Osteoblast (primary cell): ENCODE data around the gene HCN2. TPM values are rescaled to one million over a fixed set of nuclear protein-coding genes. Genes with fewer than 3 reads are reported as not detected.

Experiments
- DNase-seq: peaks from one replicate; pipeline ENCODE4 v3.0.0; 2011; ENCODE audit warnings: low spot score, mixed read lengths; ENCODE audit not compliant: insufficient read length; ENCODE audit errors: missing footprints
- H2AFZ ChIP-seq: 2 replicates; pipeline ENCODE4 v1.6.0; 2011; ENCODE audit warnings: mild to moderate bottlenecking, low read length
- H3K27ac ChIP-seq: 2 replicates; pipeline ENCODE4 v1.5.1; 2011; ENCODE audit warnings: mild to moderate bottlenecking, low read depth, low read length, moderate library complexity
- H3K27me3 ChIP-seq: 2 replicates; pipeline ENCODE4 v1.6.0; 2012; ENCODE audit warnings: mild to moderate bottlenecking, control low read depth, inconsistent platforms, low read length, moderate library complexity; ENCODE audit not compliant: insufficient read depth
- H3K36me3 ChIP-seq: 2 replicates; pipeline ENCODE4 v1.5.1; 2011; ENCODE audit warnings: mild to moderate bottlenecking, low read length, control low read depth, moderate library complexity; ENCODE audit not compliant: insufficient read depth
- H3K4me1 ChIP-seq: 2 replicates; pipeline ENCODE4 v1.5.1; 2011; ENCODE audit warnings: mild to moderate bottlenecking, low read length, control low read depth, moderate library complexity; ENCODE audit not compliant: insufficient read depth
- H3K4me2 ChIP-seq: 2 replicates; pipeline ENCODE4 v1.6.0; 2011; ENCODE audit warnings: mild to moderate bottlenecking, low read length; ENCODE audit not compliant: insufficient read depth
- H3K4me3 ChIP-seq: fragments of 200-600 bp; sonication (generic); 3 replicates; pipeline ENCODE4 v1.5.1; 2012; ENCODE audit warnings: mild to moderate bottlenecking, low read length, inconsistent platforms; ENCODE audit not compliant: insufficient read depth
- H3K79me2 ChIP-seq: 2 replicates; pipeline ENCODE4 v1.6.0; 2012; ENCODE audit warnings: mild to moderate bottlenecking, low read length, control low read depth, inconsistent platforms; ENCODE audit not compliant: insufficient read depth
- H3K9me3 ChIP-seq: 2 replicates; pipeline ENCODE4 v1.5.1; 2011; ENCODE audit warnings: low read depth, low read length, control low read depth
- H4K20me1 ChIP-seq: 2 replicates; pipeline ENCODE4 v1.6.0; 2012; ENCODE audit warnings: mild to moderate bottlenecking, low read length, control low read depth; ENCODE audit not compliant: insufficient read depth
- CTCF ChIP-seq: IDR thresholded peaks from 2 replicates; pipeline ENCODE4 v1.5.1; 2011; ENCODE audit warnings: mild to moderate bottlenecking, low read depth, low read length, moderate library complexity; ENCODE audit errors: extremely low read depth
- total RNA-seq: library from RNA; depleted of rRNA; stranded (reverse); fragments of >200 nt; gene quantifications from 2 replicates; pipeline ENCODE4 v1.2.3, GENCODE V29; 2012

The HCN2 gene
- total RNA-seq, 1 donor, result 1.4 TPM

- Histone ChIP-seq H3K9me3 (no peaks in the 10 kb centered on the region), H3K36me3 (no peaks in the 10 kb centered on the region), H3K27me3 (no peaks in the 10 kb centered on the region), H2AFZ (peak overlapping the region; percentile 22), H3K27ac (peak overlapping the region; percentile 77), H3K4me2 (peak overlapping the region; percentile 87), H3K4me1 (peaks cover 44% of the 10 kb centered on the region), H3K4me3 (peak overlapping the region; percentile 97), H4K20me1 (peaks cover 45% of the 10 kb centered on the region), H3K79me2 (peaks cover 54% of the 10 kb centered on the region)
- no peak for TF ChIP-seq CTCF
- DNase-seq, result peak; percentile 98
Measured at GRCh38 chr19:572743-573518, 16.8 kb upstream of the HCN2 start.

- Histone ChIP-seq H3K27ac (peak overlapping the region; percentile 77), H4K20me1 (peaks cover 51% of the 10 kb centered on the region), H3K4me2 (peak overlapping the region; percentile 87), H3K36me3 (no peaks in the 10 kb centered on the region), H3K4me1 (peaks cover 44% of the 10 kb centered on the region), H3K4me3 (peak overlapping the region; percentile 97), H3K27me3 (no peaks in the 10 kb centered on the region), H3K9me3 (no peaks in the 10 kb centered on the region), H3K79me2 (peaks cover 59% of the 10 kb centered on the region), H2AFZ (no peak overlapping the region)
- DNase-seq, result no peak
- TF ChIP-seq CTCF, result no peak
Measured at GRCh38 chr19:573519-573825, 16.2 kb upstream of the HCN2 start.

GRCh38 chr19:574658-575526 is 14.8 kb upstream of the HCN2 start:
- Histone ChIP-seq H3K4me2 (peak overlapping the region; percentile 73), H2AFZ (no peak overlapping the region), H3K36me3 (no peaks in the 10 kb centered on the region), H3K27me3 (no peaks in the 10 kb centered on the region), H4K20me1 (peaks cover 61% of the 10 kb centered on the region), H3K4me1 (peaks cover 44% of the 10 kb centered on the region), H3K4me3 (peak overlapping the region; percentile 53), H3K27ac (peak overlapping the region; percentile 33), H3K79me2 (peaks cover 73% of the 10 kb centered on the region), H3K9me3 (no peaks in the 10 kb centered on the region)
- no peak for TF ChIP-seq CTCF
- no peak for DNase-seq
